PC-3 (cell line): ENCODE results near the gene MICU1.

Experiments used
- CTCF ChIP-seq: fragments of 300-600 bp; sonication (generic); conservative IDR thresholded peaks from 2 replicates; pipeline ENCODE4 v1.5.1; 2017; ENCODE audit warnings: antibody characterized with exemption, low read depth, mild to moderate bottlenecking, low read length
- EZH2 ChIP-seq: fragments of 300-600 bp; sonication (generic); IDR thresholded peaks from one replicate; pipeline ENCODE4 v1.6.1; 2017; ENCODE audit warnings: antibody characterized with exemption, mild to moderate bottlenecking, low read length; ENCODE audit not compliant: unreplicated experiment
- EZH2phosphoT487 ChIP-seq: fragments of 300-600 bp; sonication (generic); IDR thresholded peaks from 2 replicates; pipeline ENCODE4 v1.6.1; 2018; ENCODE audit warnings: mild to moderate bottlenecking, antibody characterized with exemption, low read length, borderline replicate concordance

GRCh38 chr10:72637398-72637857 is 11.5 kb upstream of the MICU1 start:
- TF ChIP-seq CTCF (no peak), EZH2 (no peak), EZH2phosphoT487 (no peak)
